Head of caudate nucleus (tissue), 42 donors: ENCODE data around the gene LAMB4.

Experiments used
- DNase-seq, 42 donors: peaks; one replicate each; pipeline versions ENCODE4 v3.0.0 to v3.0.0-alpha.2; 2020 to 2021; ENCODE audit warnings: mixed read lengths in 7 of 42
- intact Hi-C: fragments of 100-400 bp; cut with DNase I; formaldehyde crosslinking; loops from one replicate; pipeline ENCODE4 v1.15.0; 2022

LAMB4 gene

GRCh38 chr7:108089381-108089780, 40.8 kb downstream of the LAMB4 start:
- no peak for DNase-seq
- intact Hi-C loops, result no loop called here

GRCh38 chr7:108088729-108089128, 41.4 kb downstream of the LAMB4 start:
- intact Hi-C loops, result no loop called here
- no peak for DNase-seq

GRCh38 chr7:108087778-108088177, 42.4 kb downstream of the LAMB4 start:
- DNase-seq, result no peak
- intact Hi-C loops, result no loop called here

DNA sequence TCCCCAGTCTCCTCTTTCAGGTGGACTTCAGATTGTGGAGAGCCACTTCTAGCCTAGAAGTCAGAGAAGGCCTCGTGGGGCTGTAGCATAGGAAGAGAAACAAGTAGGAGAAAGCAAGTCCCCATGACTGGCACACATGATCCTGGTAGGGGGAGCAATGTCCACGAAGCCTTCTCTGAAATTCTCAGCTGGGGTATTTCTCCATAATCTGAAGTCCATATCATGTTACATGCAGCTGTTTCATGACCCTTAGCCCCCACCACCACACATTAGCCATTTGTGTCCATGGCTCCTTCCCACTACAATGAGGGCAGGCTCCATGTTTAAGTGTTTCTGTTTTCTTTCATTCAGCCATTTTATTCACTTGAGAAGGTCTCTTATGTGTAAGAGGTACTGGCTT, 43.2 kb downstream of the LAMB4 start:
- DNase-seq, result no peak
- intact Hi-C loops, result no loop called here

GRCh38 chr7:108086546-108086945, 43.6 kb downstream of the LAMB4 start:
- no peak for DNase-seq
- intact Hi-C loops, result no loop called here

GRCh38 chr7:108083980-108084379, 46.2 kb downstream of the LAMB4 start:
- no peak for DNase-seq
- intact Hi-C loops, result no loop called here

DNA sequence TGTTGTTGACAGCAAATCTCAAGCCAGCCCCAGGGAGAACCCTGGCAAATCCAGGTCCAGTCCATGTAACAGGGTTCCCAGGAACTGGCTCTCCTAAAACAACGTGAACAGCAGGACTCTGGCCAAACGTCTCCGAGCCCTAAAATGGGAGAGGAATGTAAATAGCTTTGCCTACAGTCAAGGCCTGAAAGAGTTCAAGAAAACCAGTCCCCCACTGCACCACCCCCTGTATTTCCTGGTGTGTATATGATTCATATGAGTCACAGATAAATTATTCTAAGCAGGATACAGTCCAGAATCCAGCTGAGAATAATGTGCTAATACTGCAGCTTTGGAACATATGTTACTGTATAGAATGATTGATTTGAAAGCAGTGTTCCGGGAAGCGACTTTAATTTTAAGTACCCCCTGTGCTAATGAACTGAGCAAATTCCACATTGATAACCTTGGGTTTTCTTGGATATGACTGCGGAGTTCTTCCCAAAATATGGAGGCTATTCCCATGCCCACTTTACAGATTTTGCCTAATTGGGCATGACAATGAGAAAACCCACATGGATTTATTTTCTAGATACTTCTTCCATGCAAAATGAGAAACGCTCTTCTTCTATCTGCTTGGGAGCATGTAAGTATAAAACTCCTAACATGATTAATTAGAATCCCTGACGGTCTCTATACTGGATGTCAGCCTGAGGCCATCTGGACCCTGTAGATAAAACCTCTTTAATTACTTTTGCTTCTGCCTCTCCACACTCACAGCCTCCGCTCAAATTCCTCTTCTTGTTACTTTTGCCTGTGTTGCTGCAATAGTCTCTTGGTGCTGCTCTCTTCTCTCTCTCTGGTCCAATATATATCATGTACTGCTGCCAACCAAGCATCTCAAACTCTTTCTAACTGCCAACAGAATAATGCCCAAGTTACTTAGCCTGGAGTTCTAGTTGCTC, 50.2 kb downstream of the LAMB4 start:
- no peak for DNase-seq
- intact Hi-C loops, result no loop called here

DNA sequence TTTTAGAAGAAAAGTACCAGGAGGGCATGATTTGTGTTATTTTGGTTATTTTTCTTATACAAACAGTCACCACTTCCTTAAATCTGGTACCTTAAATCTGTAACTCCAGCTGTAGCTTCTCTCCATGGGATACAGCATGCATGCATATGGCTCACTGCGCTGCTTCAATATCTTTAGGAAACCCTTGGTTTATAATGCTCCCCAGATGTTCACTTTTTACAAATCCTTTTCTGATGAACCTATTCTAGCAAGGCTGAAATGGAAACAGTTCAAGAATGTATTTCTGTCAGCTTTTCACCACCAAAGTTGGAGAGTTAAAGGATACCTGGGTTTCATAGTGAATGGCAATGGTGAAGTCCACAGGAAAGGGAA, 50.9 kb downstream of the LAMB4 start:
- intact Hi-C loops, result no loop called here
- no peak for DNase-seq

DNA sequence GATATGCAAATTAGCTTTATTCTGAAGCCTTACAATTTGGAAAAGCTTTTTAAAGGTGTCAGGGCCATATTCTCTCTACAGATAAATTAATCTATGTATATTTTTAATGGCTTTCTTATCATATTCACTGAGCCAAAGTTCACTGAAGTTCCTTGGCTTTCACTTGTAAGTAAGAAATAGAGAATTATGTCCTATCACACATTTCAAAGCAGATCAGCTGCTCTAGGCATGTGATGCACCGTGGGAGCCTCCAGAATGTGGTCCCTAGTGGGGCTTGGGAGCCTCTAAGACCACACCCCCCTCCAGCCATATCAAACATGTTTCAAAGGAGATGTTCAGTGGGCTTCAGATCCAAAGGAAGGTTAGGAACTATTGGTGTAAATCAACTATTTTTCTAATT, 51.5 kb downstream of the LAMB4 start:
- DNase-seq, result no peak
- intact Hi-C loops, result no loop called here

DNA sequence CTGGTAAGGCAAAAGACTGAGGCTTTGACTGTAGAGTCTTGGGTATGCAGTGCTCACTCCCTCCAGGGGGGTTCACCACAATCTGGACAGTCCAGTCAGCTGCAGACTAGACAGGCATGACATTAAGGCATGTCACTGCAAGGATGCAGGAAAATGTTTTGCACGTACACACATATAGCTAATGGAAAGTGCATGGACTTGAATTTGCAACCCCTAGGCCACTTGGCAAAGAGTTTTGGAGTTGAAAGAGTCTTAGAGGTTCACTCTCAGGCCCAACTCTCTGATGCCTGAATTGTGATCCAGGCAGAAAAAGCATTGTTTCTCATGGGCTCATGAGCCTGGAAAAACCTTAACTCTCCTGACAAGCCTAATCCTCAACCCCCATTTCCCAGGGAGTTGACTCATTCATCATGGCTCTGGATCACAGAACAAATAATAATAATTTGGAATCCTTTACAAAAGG, 51.9 kb downstream of the LAMB4 start:
- intact Hi-C loops, result no loop called here
- DNase-seq, result no peak

DNA sequence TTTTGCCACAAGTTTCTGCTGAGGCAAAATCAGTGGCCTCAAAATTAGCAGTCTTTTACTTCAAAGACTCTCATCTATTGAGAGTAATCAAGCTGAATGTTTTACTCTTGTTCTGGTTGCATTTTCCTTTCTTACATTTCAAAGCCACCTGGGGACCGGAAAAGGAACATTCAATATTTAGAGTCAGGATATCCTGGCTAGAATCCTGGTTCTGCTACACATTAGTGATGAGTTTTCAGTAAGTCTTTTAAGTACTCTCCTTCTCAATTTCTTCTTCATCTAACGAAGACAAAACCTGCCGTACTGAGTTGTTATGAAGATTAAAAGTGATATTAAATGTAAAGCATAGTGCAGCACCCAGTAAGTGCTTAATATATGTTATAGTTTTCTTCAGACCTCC, 52.5 kb downstream of the LAMB4 start:
- intact Hi-C loops, result no loop called here
- DNase-seq, result no peak

GRCh38 chr7:108076156-108076555, 54.0 kb downstream of the LAMB4 start:
- intact Hi-C loops, result no loop called here

DNA sequence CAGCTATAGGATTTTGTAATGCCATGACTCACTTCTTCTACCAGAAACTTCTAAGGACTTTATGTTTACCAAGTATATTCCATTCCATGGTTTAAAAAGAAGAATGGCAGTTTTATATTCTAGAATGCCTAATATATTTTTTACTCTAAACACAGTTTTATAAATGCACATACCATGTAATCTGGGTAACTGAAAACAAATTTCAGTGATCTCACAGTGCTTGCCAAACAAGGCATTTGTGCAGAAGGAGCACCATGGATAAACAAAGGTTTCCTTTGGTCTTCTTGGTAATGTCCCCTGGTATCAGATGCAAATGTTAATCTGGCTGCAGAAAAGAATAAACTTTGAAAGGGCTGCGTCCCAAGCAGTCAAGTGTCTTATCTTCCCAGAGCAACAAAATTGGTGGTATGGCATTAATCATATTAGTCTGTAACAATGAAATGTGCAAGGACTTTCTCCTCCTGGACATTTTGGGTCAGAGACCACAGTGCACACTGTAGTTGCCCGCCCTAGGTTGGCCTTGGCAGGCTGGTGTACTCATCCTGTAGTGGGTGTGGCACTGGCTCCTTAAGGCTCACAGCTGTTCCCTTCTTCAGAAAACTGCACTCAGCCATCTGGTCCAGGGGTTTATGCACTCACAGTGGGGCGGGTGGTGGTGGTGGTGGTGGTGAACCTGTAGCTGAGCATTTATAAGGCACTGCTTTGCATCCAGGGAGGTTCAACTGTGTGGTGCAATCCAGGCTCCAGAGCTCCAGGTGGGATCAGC, 56.7 kb downstream of the LAMB4 start:
- no peak for DNase-seq
- intact Hi-C loops, result no loop called here

More at GRCh38 chr7:108076156-108076555, 54.0 kb downstream of the LAMB4 start:
- no peak for DNase-seq

DNA sequence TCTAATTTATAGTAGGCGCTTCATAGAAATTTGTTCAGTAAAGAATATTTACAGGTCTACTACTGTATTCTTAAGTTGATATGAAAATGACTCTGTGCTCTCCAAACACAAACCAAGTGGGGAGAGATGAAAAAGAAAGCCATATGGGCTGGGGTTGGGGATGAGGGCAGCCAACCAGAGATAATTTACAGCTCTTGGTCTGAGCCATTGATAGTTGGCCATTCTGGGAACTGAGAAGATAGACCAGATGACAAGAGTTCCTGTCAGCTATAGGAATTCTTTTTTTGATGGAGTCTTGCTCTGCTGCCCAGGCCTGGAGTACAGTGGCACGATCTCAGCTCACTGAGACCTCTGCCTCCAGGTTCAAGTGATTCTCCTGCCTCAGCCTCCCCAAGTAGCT, 57.4 kb downstream of the LAMB4 start:
- intact Hi-C loops, result no loop called here
- DNase-seq, result no peak

DNA sequence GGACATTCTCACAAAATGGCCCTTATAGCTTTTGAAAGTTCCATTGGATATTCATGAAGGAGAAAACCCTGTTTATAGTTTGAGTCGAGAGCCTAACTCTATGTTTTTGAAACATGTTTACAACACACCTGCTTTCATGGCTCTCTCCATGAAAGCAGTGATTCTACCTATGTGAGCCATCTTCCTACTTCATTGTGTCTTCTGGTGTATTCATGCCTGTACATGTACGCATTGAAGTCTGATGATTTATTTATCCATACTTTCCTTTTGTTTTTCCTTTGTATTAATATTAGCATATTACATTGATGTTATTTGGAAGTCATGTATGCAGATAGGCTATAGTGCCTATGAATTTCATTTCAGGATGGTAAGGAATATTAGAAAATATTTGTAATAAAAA, 58.0 kb downstream of the LAMB4 start:
- DNase-seq, result no peak
- intact Hi-C loops, result no loop called here

DNA sequence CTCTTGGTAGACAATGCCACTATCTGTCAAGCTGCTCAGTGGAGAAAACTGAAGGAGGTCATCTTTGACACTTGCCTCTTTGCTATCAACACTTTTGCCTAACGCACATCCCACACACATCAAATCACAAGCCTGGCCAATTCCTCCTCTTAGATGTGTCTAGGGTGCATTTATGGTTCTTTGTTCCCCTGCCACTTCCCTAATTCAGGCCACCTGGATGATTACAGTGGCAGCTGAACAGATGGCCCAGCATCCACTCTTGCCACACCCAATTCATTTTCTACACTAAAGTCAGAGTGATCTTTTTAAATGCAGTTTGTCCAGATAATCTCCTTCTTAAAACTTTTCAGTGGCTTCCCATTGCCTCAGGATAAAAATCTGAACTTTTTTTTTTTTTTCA, 58.6 kb downstream of the LAMB4 start:
- DNase-seq, result no peak
- intact Hi-C loops, result no loop called here

GRCh38 chr7:108069646-108070045, 60.5 kb downstream of the LAMB4 start:
- no peak for DNase-seq
- intact Hi-C loops, result no loop called here

GRCh38 chr7:108067844-108068243, 62.3 kb downstream of the LAMB4 start:
- intact Hi-C loops, result no loop called here
- no peak for DNase-seq

- intact Hi-C loops, result no loop called here
Observed at GRCh38 chr7:108066486-108066885, 63.7 kb downstream of the LAMB4 start.

DNA sequence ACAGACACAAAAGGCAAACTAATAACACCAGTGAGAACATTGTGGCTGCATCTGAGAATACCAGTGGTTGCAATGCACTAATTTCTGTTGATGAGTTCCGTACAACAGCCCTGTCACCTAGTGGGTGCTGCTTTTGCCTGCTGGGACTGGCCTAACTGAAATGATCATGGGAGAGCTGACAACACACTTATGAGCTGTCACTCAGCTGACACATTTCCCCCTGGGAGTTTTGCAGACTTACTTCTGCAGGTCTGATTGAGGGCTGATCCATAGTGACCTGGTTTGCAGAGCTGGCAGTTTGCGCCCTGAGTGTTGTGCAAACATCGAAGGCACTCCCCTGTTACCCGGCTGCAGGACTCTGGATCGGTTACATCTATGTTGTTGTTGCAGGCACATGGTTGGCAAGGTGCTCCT, 66.6 kb downstream of the LAMB4 start:
- intact Hi-C loops, result no loop called here
- peak in 20 of 42 donors; percentile 6 to 49 (median 14) for DNase-seq

More at GRCh38 chr7:108066486-108066885, 63.7 kb downstream of the LAMB4 start:
- DNase-seq, result no peak
